ENCODE results near the gene SH3BP2. TPM values are rescaled to one million over a fixed set of nuclear protein-coding genes. Genes with fewer than 3 reads are reported as not detected.

SH3BP2 gene
- 6.5 and 12.9 TPM in 2 replicates for total RNA-seq

GRCh38 chr4:2792711-2793585, at the start of gene SH3BP2:
Gene SH3BP2, plus strand, starts transcription at chr4:2793085. Its CDS starts 27,533 bp downstream, at chr4:2820618.

GRCh38 chr4:2755821-2756690, 36.8 kb upstream of the SH3BP2 start, which contains the start of gene TNIP2:
Gene TNIP2, minus strand, starts transcription at chr4:2756336. Its CDS starts 47 bp downstream, at chr4:2756289.

GRCh38 chr4:2843263-2843940, 50.5 kb downstream of the SH3BP2 start, which contains the start of gene ADD1:
Gene ADD1, plus strand, starts transcription at chr4:2843844. Its CDS starts 32,072 bp downstream, at chr4:2875916.

Other genes starting within 250 kb of the SH3BP2 start
- gene TNIP2, start 36.7 kb upstream of the SH3BP2 start, total RNA-seq = 57.9 and 60.1 TPM in 2 replicates
- 79.7 and 104 TPM in 2 replicates for gene ADD1, start 50.8 kb downstream of the SH3BP2 start, total RNA-seq
- gene NOP14, start 170.3 kb downstream of the SH3BP2 start, total RNA-seq = 21.7 and 28.2 TPM in 2 replicates
- 3.4 and 3.7 TPM in 2 replicates for gene GRK4, start 170.5 kb downstream of the SH3BP2 start, total RNA-seq

All from hair follicular keratinocyte (primary cell).